Cardiac muscle cell (in vitro differentiated cells and primary cell): ENCODE measurements around the gene RRAS. TPM values are rescaled to one million over a fixed set of nuclear protein-coding genes. Genes with fewer than 3 reads are reported as not detected.

Source experiments
- DNase-seq, 2 donors: peaks; one replicate each; pipeline versions ENCODE4 v3.0.0 to v3.0.0-alpha.2; 2010 to 2017; ENCODE audit warnings: low read depth in 1 of 2, low spot score in 1 of 2
- H3K27ac ChIP-seq: fragments of 200-600 bp; sonication (generic); 2 replicates; pipeline ENCODE4 v1.5.1; 2016
- H3K27me3 ChIP-seq: fragments of 200-600 bp; sonication (generic); 2 replicates; pipeline ENCODE4 v1.6.0; 2016; ENCODE audit warnings: control low read depth
- H3K36me3 ChIP-seq: fragments of 200-600 bp; sonication (generic); 2 replicates; pipeline ENCODE4 v1.5.1; 2016; ENCODE audit warnings: control low read depth
- H3K4me1 ChIP-seq: fragments of 200-600 bp; sonication (generic); 2 replicates; pipeline ENCODE4 v1.8.1; 2017; ENCODE audit warnings: low read depth, mild to moderate bottlenecking, mixed run types
- H3K4me3 ChIP-seq: fragments of 200-600 bp; sonication (generic); 2 replicates; pipeline ENCODE4 v1.5.1; 2016; ENCODE audit warnings: mild to moderate bottlenecking
- H3K9me3 ChIP-seq: fragments of 200-600 bp; sonication (generic); 2 replicates; pipeline ENCODE4 v1.5.1; 2017; ENCODE audit warnings: low read depth, mild to moderate bottlenecking, control low read depth
- CTCF ChIP-seq: IDR thresholded peaks from 2 replicates; pipeline ENCODE4 v1.5.1; 2012; ENCODE audit warnings: low read depth, mild to moderate bottlenecking, low read length
- polyA plus RNA-seq: library from polyadenylated mRNA; unstranded; fragments of >200 nt; fragmentation: Nextera tagmentation; extraction: Ambion mirVana; gene quantifications from 2 replicates; pipeline ENCODE4 v1.2.1, GENCODE V29; 2016
- total RNA-seq: library from RNA; depleted of rRNA; stranded (reverse); fragments of >200 nt; gene quantifications from 2 replicates; pipeline ENCODE4 v1.2.3, GENCODE V29; 2016

RRAS gene
- total and polyA plus RNA-seq, 2 experiments from 2014 or later = 41.3 to 80.1 TPM

DNA sequence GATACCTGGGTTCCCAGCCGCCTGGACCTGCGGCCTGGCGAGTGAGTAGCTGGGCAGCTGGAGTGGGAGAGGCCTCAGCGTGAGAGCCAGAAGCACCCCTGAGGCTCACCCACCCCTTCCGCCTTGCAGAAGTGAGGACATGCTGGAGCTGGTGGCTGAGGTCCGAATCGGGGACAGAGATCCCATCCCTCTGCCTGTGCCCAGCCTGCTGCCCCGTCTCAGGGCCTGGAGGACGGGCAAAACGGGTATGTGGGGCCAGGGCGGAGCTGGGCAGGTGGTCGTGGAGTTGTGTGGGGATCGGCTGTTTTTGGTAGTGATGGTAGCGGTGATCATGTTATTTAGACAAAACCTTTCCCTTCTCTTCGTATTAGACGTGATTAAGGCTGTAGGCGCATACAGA is 6.6 kb upstream of the RRAS start:
- no peak overlapping the region for H3K27ac ChIP-seq
- H3K27me3 ChIP-seq = no peaks in the 10 kb centered on the region
- no peak overlapping the region for H3K4me3 ChIP-seq
- DNase-seq = no peak
- peaks cover 24% of the 10 kb centered on the region for H3K36me3 ChIP-seq
- H3K9me3 ChIP-seq = no peaks in the 10 kb centered on the region
- peaks cover 8% of the 10 kb centered on the region for H3K4me1 ChIP-seq
- TF ChIP-seq CTCF = no peak

GRCh38 chr19:49645995-49646394 is 6.1 kb upstream of the RRAS start:
- no peak overlapping the region for H3K4me3 ChIP-seq
- no peak for TF ChIP-seq CTCF
- DNase-seq = no peak
- no peaks in the 10 kb centered on the region for H3K9me3 ChIP-seq
- no peaks in the 10 kb centered on the region for H3K27me3 ChIP-seq
- H3K4me1 ChIP-seq = peaks cover 13% of the 10 kb centered on the region
- H3K36me3 ChIP-seq = peaks cover 24% of the 10 kb centered on the region
- H3K27ac ChIP-seq = no peak overlapping the region

GRCh38 chr19:49645592-49645991 is 5.6 kb upstream of the RRAS start:
- H3K36me3 ChIP-seq = peaks cover 24% of the 10 kb centered on the region
- peaks cover 17% of the 10 kb centered on the region for H3K4me1 ChIP-seq
- no peak for DNase-seq
- H3K4me3 ChIP-seq = no peak overlapping the region
- no peaks in the 10 kb centered on the region for H3K9me3 ChIP-seq
- H3K27me3 ChIP-seq = no peaks in the 10 kb centered on the region
- TF ChIP-seq CTCF = no peak
- no peak overlapping the region for H3K27ac ChIP-seq

GRCh38 chr19:49643466-49643865 is 3.5 kb upstream of the RRAS start:
- peak overlapping the region; percentile 97 for H3K27ac ChIP-seq
- H3K4me3 ChIP-seq = no peak overlapping the region
- H3K27me3 ChIP-seq = no peaks in the 10 kb centered on the region
- no peaks in the 10 kb centered on the region for H3K9me3 ChIP-seq
- H3K36me3 ChIP-seq = peaks cover 14% of the 10 kb centered on the region
- peaks cover 21% of the 10 kb centered on the region for H3K4me1 ChIP-seq
- no peak for DNase-seq
- TF ChIP-seq CTCF = no peak

GRCh38 chr19:49642492-49643035 is 2.6 kb upstream of the RRAS start:
- TF ChIP-seq CTCF = no peak
- DNase-seq = no peak

More at GRCh38 chr19:49642492-49643035, 2.6 kb upstream of the RRAS start:
- H3K4me3 ChIP-seq = peak overlapping the region; percentile 86
- no peaks in the 10 kb centered on the region for H3K9me3 ChIP-seq
- H3K36me3 ChIP-seq = peaks cover 12% of the 10 kb centered on the region
- peak overlapping the region; percentile 97 for H3K27ac ChIP-seq
- no peaks in the 10 kb centered on the region for H3K27me3 ChIP-seq
- peaks cover 29% of the 10 kb centered on the region for H3K4me1 ChIP-seq
